ENCODE measurements around the gene PHACTR1. TPM values are rescaled to one million over a fixed set of nuclear protein-coding genes. Genes with fewer than 3 reads are reported as not detected.
A peak's percentile ranks its signal among the peaks of the same experiment; 100 is the strongest.

PHACTR1 gene
- total RNA-seq, 1 donor from 2014 or later: 0.26 TPM

DNA sequence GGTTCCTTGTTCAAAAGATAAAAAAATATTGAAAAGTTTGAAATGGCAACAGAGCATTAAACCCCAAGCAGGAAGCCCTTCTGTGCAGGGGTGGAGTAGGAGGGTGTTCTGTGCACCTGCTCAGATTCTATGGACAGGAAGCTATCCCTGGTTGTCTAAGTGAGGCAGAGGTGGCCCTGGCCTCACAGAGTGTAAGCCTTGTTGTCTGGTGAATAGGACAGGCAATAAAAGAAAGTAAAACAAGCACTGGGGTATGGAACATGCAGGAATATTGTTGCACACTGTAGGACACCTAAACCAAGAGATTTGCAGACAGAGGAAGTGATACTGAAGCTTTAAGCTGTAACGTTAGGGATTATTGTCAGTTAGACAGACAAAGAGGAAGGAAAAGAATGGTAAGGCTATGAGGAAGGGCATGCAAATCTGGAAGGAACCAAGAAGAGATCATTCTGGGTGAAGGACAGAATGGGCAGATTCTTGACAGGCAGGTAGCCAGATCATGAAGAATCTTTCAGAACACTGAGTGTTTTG lies 545.0 kb downstream of the PHACTR1 start:
- H3K27me3 Mint-ChIP-seq: peaks cover 5% of the 10 kb centered on the region
- intact Hi-C loops (cut with micrococcal nuclease): no loop called here
- no peak overlapping the region for H3K27ac Mint-ChIP-seq
- H3K4me1 Mint-ChIP-seq: peaks cover 4% of the 10 kb centered on the region
- H3K36me3 Mint-ChIP-seq (ENCODE audit: low read depth): no peaks in the 10 kb centered on the region
- DNase-seq: peak; percentile 59
- H3K9me3 Mint-ChIP-seq: peaks cover 8% of the 10 kb centered on the region
- no peak overlapping the region for H3K4me3 Mint-ChIP-seq

DNA sequence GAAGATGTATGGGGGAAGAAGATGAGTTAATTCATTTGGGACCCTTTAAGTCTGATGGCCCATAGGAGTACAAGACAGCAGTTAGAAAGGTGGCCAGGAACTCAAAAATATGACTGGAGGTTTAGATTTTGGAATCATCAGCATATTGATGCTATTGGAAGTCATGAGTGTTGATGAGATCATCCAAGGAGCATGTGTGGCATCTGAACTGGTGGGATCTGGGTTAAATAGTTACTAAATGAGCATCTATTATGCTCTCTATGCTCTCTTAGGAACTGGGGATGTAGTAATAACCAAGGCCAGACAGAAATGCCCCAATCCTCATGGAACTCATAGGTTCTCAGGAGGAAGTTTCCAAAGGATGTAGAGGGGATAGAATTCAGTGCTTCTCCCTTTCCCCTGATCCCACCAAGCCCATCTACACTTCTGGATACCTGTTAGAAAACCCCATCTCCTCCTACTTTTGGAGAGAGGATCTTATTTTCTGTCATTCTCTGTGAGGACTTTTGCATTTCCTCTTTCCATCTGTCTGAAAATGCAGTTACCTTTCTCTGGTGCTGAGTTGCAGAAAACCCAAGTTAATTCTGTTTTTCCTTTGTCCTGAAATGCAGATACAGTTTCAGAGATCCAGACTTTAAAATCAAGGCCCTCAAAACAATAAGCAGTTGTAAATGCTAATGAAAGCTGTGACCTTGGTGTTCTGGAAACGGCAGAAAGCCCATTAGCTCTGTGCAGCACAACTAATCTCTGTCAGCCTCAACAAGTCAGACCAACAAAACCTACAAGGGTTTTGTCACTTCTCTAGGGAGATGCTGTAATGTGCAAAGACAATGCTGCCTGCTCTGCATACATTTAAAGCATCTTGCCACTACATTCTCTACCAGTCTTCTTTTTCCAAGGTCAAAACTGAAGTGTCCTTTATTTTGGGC lies 546.0 kb downstream of the PHACTR1 start:
- intact Hi-C loops (cut with micrococcal nuclease): no loop called here
- peaks cover 4% of the 10 kb centered on the region for H3K27me3 Mint-ChIP-seq

GRCh38 chr6:13263669-13264068 lies 547.1 kb downstream of the PHACTR1 start:
- intact Hi-C loops (cut with micrococcal nuclease): no loop called here
- DNase-seq: no peak
- Mint-ChIP-seq H3K9me3 (peaks cover 11% of the 10 kb centered on the region), H3K27me3 (peaks cover 4% of the 10 kb centered on the region), H3K27ac (no peak overlapping the region), H3K4me3 (no peak overlapping the region), H3K36me3 (ENCODE audit: low read depth) (no peaks in the 10 kb centered on the region), H3K4me1 (peaks cover 3% of the 10 kb centered on the region)

More for the DNA sequence above, 546.0 kb downstream of the PHACTR1 start:
- no peaks in the 10 kb centered on the region for H3K36me3 Mint-ChIP-seq (ENCODE audit: low read depth)
- peaks cover 3% of the 10 kb centered on the region for H3K4me1 Mint-ChIP-seq
- no peak overlapping the region for H3K4me3 Mint-ChIP-seq
- no peak for DNase-seq
- H3K27ac Mint-ChIP-seq: no peak overlapping the region
- H3K9me3 Mint-ChIP-seq: peaks cover 11% of the 10 kb centered on the region

- intact Hi-C loops (cut with micrococcal nuclease): no loop called here
- Mint-ChIP-seq H3K27me3 (peaks cover 11% of the 10 kb centered on the region), H3K9me3 (peaks cover 11% of the 10 kb centered on the region), H3K4me1 (peaks cover 2% of the 10 kb centered on the region), H3K27ac (no peak overlapping the region), H3K4me3 (no peak overlapping the region), H3K36me3 (ENCODE audit: low read depth) (peaks cover 1% of the 10 kb centered on the region)
- no peak for DNase-seq
These were observed 550.6 kb downstream of the PHACTR1 start for GRCh38 chr6:13267142-13267651.

DNA sequence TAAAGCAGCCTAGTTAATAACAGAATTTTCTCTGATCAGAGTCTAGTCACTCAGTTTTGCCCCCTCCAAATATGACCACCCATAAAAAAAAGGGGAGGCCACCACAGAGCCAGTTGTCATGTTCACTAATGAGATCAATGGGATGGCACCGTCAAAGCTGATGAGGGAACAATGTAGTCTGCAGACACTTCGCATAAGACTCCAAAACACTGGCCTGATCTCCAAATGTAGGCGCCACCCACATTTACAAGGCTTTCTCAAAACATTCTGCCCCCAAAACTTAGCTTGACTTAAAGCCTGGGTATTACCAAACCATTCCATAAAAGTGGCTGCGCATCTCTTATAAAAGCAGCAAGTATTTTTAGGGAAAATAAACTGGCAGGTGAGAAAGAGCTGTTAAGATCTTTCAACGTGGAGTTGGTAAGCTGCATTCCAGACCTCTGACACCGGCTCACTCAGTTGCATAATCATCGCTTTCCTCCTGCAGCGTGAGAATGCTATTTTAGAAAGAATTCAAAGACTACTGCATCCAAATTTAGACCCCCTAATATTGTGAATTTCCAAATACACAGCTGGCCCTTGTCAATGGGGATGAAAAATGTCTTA lies 552.4 kb downstream of the PHACTR1 start:
- Mint-ChIP-seq H3K27ac (no peak overlapping the region), H3K27me3 (peaks cover 13% of the 10 kb centered on the region), H3K4me1 (peaks cover 14% of the 10 kb centered on the region), H3K4me3 (no peak overlapping the region), H3K9me3 (peaks cover 11% of the 10 kb centered on the region), H3K36me3 (ENCODE audit: low read depth) (peaks cover 4% of the 10 kb centered on the region)
- intact Hi-C loops (cut with micrococcal nuclease): no loop called here
- no peak for DNase-seq

GRCh38 chr6:13272131-13273046 lies 555.8 kb downstream of the PHACTR1 start:
- intact Hi-C loops (cut with micrococcal nuclease): no loop called here
- peaks cover 4% of the 10 kb centered on the region for H3K36me3 Mint-ChIP-seq (ENCODE audit: low read depth)
- H3K27ac Mint-ChIP-seq: no peak overlapping the region
- no peak for DNase-seq
- H3K9me3 Mint-ChIP-seq: no peaks in the 10 kb centered on the region
- H3K4me3 Mint-ChIP-seq: no peak overlapping the region
- H3K4me1 Mint-ChIP-seq: peaks cover 22% of the 10 kb centered on the region
- H3K27me3 Mint-ChIP-seq: peaks cover 11% of the 10 kb centered on the region

GRCh38 chr6:13273202-13273930 lies 556.8 kb downstream of the PHACTR1 start:
- no peak for DNase-seq
- H3K36me3 Mint-ChIP-seq (ENCODE audit: low read depth): peaks cover 4% of the 10 kb centered on the region
- peak overlapping the region; percentile 63 for H3K4me3 Mint-ChIP-seq
- H3K27ac Mint-ChIP-seq: peak overlapping the region; percentile 8
- peaks cover 22% of the 10 kb centered on the region for H3K4me1 Mint-ChIP-seq
- H3K9me3 Mint-ChIP-seq: no peaks in the 10 kb centered on the region
- H3K27me3 Mint-ChIP-seq: peaks cover 11% of the 10 kb centered on the region
- intact Hi-C loops (cut with micrococcal nuclease): no loop called here

- intact Hi-C loops (cut with micrococcal nuclease): loop anchor here (1.0 to 2.0 kb wide), 2 partner anchors 28 to 55 kb away; partner anchors contain the start of gene TBC1D7
- Mint-ChIP-seq H3K4me3 (peak overlapping the region; percentile 63), H3K27ac (peak overlapping the region; percentile 75), H3K36me3 (ENCODE audit: low read depth) (peaks cover 4% of the 10 kb centered on the region), H3K9me3 (no peaks in the 10 kb centered on the region), H3K27me3 (peaks cover 11% of the 10 kb centered on the region), H3K4me1 (peaks cover 22% of the 10 kb centered on the region)
- peak; percentile 84 for DNase-seq
These were observed 557.6 kb downstream of the PHACTR1 start for GRCh38 chr6:13273931-13274706.

- Mint-ChIP-seq H3K4me1 (peaks cover 22% of the 10 kb centered on the region), H3K27ac (no peak overlapping the region), H3K36me3 (ENCODE audit: low read depth) (peaks cover 4% of the 10 kb centered on the region), H3K9me3 (no peaks in the 10 kb centered on the region), H3K27me3 (peaks cover 9% of the 10 kb centered on the region), H3K4me3 (no peak overlapping the region)
- DNase-seq: no peak
- intact Hi-C loops (cut with micrococcal nuclease): loop anchor here (1.0 to 2.0 kb wide), 2 partner anchors 27 to 54 kb away; partner anchors contain the start of gene TBC1D7
These were observed 558.3 kb downstream of the PHACTR1 start for GRCh38 chr6:13274707-13275434.

- Mint-ChIP-seq H3K4me1 (peaks cover 22% of the 10 kb centered on the region), H3K27me3 (peaks cover 8% of the 10 kb centered on the region), H3K9me3 (no peaks in the 10 kb centered on the region), H3K27ac (no peak overlapping the region), H3K4me3 (no peak overlapping the region), H3K36me3 (ENCODE audit: low read depth) (peaks cover 4% of the 10 kb centered on the region)
- DNase-seq: no peak
- intact Hi-C loops (cut with micrococcal nuclease): loop anchor here (2.0 kb wide), 1 partner anchor 53 kb away; the partner anchor contains the start of gene TBC1D7
These were observed 558.9 kb downstream of the PHACTR1 start for GRCh38 chr6:13275435-13275989.

- no peaks in the 10 kb centered on the region for H3K9me3 Mint-ChIP-seq
- peaks cover 3% of the 10 kb centered on the region for H3K27me3 Mint-ChIP-seq
- intact Hi-C loops (cut with micrococcal nuclease): no loop called here
- no peak overlapping the region for H3K4me3 Mint-ChIP-seq
- H3K4me1 Mint-ChIP-seq: peaks cover 20% of the 10 kb centered on the region
- H3K36me3 Mint-ChIP-seq (ENCODE audit: low read depth): peaks cover 3% of the 10 kb centered on the region
- DNase-seq: no peak
- no peak overlapping the region for H3K27ac Mint-ChIP-seq
These were observed 560.7 kb downstream of the PHACTR1 start for GRCh38 chr6:13277231-13277630.
